HG02588 (cell line): Measurements from ENCODE around the gene KCNT1.

ENCODE experiments used
- ATAC-seq: cut with Tn5 transposase; IDR thresholded peaks from one replicate; pipeline ENCODE4 v1.9.1; 2021; ENCODE audit warnings: mild to moderate bottlenecking, moderate library complexity; ENCODE audit not compliant: unreplicated experiment

The KCNT1 gene

GRCh38 chr9:135762921-135763320 lies 60.9 kb downstream of the KCNT1 start:
- no peak for ATAC-seq

DNA sequence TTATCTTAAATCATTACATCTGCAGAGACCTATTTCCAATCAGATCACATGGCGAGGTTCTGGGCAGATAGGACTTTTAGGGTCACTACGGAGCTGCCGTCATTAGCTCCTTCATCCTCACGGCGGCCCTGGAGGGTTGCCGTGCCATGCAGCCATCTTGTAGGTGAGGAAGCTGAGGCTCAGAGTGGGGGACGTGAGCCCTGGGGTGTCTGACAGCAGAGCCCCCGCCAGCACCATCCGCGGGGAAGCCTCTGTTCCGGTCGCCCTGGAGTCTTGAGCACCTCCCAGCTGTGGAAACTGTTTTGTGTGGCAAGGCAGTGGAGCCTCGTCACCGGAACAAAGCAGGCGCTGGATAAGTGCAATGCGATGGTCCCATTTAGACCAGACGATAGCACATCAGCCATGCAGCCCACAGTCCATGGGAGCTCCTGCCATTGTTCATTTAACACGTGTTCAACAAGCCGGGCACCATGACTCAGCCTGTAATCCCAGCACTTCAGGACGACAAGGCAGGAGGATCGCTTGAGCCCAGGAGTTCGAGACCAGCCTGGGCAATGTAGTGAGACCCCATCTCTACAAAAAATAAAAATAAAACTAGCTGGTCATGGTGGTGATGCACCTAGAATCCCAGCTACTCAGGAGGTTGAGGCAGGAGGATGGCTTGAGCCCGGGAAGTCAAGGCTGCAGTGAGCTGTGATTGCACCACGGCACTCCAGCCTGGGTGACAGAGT lies 61.9 kb downstream of the KCNT1 start:
- no peak for ATAC-seq

DNA sequence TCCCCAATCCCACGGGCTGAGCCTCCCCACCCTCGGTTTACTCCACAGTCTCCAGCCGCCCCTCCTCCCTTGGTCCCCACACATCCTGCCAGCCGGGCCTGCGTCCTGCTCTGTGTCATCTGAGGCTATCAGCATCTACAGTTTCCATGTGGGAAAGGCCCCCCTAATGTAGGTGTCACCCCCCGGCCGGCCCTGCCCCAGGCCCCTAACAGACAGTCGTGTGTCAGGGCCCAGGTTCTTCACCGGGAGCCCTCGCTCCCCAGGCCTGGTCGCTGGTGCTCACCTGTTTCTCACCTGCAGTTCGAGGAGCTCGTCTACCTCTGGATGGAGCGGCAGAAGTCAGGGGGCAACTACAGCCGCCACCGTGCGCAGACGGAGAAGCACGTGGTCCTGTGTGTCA lies 62.7 kb downstream of the KCNT1 start:
- no peak for ATAC-seq

DNA sequence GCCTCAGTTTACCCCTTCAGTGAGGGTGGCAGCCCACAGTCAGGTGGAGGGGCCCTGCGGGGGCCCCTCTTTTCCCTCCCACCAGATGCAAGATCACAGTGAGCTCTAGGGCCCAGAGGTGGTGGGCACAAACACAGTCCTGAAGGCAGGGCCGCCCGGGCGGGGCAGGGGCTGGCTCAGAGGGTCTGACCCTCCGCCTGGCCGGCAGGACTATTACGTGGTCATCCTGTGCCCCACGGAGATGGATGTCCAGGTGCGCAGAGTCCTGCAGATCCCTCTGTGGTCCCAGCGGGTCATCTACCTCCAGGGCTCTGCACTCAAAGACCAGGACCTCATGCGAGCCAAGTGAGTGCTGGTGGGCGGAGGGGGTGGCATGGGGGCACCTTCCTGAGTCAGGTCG lies 63.4 kb downstream of the KCNT1 start:
- no peak for ATAC-seq

GRCh38 chr9:135766251-135766650 lies 64.3 kb downstream of the KCNT1 start:
- ATAC-seq = no peak

GRCh38 chr9:135766707-135767106 lies 64.7 kb downstream of the KCNT1 start:
- no peak for ATAC-seq

DNA sequence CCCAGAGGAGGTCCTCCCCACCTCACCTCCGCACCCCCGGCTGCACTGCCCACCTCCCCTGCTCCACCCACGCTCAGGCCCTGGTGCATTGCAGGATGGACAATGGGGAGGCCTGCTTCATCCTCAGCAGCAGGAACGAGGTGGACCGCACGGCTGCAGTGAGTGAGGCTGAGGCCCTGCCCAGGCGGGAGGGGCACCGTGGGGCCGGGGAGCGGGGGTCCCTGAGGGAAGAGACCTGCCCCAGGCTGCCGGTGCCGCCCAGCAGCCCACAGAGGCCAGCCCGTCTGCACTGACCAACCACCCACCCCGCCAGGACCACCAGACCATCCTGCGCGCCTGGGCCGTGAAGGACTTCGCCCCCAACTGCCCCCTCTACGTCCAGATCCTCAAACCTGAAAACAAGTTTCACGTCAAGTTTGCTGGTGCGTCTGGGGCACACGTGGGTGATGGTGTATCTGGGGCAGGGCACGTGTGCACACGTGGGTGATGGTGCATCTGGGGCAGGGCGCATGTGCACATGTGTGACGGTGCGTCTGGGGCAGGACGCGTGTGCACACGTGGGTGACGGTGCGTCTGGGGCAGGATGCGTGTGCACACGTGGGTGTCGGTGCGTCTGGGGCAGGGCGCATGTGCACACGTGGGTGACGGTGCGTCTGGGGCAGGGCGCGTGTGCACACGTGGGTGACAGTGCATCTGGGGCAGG lies 66.7 kb downstream of the KCNT1 start:
- no peak for ATAC-seq

DNA sequence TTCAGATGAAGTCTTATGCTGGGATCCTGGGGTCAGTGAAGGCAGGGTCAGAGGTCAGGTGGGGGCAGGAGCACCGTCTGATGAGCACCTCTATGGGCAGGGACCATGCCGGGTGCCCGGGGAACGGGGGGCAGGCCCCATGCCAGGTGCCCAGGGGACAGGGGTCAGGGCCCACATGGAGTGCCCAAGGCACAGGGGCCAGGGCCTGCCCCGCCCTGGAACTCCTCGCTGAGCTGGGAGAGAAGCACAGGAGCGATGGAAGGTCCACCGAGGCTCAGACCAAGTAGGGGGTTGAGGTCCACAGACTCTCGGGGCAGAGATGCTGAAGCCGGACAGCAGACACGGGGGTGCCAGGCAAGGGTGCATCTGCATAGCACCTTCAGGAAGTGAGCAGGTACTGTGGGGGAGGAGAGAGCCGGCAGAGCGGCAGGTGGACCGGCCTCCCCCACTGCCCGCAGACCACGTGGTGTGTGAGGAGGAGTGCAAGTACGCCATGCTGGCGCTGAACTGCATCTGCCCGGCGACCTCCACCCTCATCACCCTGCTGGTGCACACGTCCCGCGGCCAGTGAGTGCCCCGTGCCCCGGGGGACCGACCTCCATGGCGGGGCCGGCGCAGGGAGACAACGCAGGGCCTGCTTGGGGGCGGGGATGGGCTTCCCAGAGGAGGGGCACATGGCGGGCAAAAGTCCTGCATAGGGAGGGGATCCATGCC lies 67.7 kb downstream of the KCNT1 start:
- no peak for ATAC-seq

- no peak for ATAC-seq
Observed at GRCh38 chr9:135770203-135770535, 68.2 kb downstream of the KCNT1 start.

DNA sequence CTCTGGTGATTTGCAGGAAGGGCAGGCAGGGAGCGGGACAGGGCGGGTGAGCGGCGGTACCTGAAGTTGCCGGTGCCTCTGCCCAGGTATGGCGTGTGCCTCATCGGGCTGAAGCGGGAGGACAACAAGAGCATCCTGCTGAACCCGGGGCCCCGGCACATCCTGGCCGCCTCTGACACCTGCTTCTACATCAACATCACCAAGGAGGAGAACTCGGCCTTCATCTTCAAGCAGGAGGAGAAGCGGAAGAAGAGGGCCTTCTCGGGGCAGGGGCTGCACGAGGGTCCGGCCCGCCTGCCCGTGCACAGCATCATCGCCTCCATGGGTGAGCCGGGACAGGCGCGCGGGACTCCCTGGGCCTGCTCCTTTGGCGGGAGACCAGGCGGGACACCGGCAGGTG lies 68.8 kb downstream of the KCNT1 start:
- ATAC-seq = no peak

- ATAC-seq = no peak
Observed at GRCh38 chr9:135771401-135772051, 69.5 kb downstream of the KCNT1 start.

DNA sequence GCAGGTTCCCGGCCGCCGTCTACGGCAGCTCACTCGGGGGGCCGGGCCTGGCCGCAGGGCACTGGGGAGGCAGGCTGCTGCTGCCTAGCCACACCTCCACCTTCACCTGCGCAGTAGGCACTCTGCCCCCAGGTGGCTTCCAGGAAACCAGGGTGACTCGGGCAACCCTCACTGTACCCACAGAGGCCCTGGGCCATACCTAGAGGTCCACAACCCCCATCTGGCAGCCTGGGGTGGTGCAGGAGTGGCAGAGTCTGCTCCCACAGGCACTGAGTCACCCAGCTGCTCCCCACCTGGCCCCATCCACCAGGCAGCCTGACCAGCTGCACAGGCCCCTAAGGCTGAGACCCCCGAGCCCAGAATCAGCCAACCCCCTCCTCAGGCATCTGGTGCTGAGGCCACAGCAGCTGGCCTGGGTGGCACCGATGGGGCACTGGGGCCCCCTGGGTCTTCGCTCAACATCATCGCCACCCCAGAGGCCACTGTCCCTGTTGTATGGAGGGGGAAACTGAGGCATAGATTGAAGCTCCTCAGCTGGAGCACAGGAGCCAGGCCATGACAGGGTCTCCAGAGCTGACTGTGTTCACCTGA lies 70.2 kb downstream of the KCNT1 start:
- ATAC-seq = no peak

DNA sequence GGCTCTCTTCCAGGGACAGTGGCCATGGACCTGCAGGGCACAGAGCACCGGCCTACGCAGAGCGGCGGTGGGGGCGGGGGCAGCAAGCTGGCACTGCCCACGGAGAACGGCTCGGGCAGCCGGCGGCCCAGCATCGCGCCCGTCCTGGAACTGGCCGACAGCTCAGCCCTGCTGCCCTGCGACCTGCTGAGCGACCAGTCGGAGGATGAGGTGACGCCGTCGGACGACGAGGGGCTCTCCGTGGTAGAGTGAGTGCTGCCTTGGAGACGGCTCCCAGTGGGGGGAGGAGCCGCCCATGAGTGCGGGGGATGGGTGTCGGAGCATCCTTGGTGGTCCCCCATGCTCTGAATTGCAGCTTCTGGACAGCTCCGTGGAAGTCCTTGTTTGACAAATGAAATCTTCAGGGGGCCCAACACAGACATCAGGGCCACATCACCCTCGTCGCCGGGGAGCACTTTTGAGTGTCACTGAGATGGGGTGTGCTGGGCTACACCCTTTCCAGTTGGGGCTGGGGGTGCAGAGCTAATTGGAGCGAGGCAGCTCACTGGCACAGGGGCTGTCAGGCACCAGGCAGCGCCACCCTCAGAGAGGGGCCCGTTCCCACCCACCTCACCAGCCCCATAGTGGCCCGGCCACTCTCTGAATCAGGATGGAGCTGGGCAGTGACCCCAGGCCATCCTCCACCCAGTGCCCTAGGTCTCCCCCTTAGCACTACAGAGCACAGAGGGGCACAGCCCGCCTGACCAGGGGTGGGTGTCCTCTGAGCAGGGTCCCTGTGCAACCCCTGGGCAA lies 70.9 kb downstream of the KCNT1 start:
- no peak for ATAC-seq

- ATAC-seq = no peak
Observed at GRCh38 chr9:135773530-135774238, 71.7 kb downstream of the KCNT1 start.

DNA sequence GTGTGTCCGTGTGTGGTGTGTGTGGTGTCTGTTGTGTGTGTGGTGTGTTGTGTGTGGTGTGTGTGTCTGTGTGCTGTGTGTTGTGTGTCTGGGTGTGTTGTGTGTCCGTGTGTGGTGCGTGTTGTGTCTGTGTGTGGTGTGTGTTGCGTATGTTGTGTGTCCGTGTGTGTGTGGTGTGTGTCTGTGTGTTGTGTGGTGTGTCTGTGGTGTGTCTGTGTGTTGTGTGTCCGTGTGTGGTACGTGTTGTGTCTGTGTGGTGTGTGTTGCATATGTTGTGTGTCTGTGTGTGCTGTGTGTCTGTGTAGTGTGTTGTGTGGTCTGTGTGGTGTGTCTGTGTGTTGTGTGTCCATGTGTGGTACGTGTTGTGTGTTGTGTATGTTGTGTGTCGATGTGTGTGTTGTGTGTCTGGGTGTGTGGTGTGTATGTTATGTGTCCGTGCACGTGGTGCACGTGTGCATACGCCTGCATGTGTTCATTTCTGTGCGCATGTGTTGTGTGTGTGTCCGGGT lies 72.3 kb downstream of the KCNT1 start:
- ATAC-seq = no peak

DNA sequence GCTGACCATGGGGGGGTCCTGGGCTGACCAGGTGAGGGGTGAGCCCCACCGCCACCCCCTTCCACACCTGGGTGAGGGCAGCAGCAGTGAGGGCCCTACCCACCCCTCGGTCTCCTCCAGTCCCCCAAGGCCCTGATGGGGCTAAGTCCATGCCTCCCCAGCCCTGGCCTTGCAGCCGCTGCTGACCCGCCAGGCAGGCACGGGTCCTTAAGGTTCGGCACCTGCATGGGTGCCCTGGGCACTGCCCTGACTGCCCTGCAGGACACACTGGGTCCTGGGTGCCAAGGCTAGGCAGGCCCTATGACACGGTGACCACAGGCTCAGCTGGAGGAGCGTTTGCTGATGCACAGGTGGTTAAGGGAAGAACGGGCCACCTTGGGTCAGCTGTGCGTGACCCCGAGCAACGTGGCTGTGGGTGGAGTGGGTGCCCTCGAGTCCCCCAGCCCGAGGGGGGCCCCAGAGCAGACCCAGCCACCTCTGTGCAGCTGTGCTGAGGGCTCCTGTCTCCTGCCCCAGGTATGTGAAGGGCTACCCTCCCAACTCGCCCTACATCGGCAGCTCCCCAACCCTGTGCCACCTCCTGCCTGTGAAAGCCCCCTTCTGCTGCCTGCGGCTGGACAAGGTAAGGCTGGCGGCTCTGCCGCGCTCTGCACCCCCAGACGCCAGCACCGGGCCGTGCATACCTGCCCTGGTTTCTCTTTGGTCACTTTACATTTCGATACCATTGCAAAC lies 73.0 kb downstream of the KCNT1 start:
- ATAC-seq = no peak

DNA sequence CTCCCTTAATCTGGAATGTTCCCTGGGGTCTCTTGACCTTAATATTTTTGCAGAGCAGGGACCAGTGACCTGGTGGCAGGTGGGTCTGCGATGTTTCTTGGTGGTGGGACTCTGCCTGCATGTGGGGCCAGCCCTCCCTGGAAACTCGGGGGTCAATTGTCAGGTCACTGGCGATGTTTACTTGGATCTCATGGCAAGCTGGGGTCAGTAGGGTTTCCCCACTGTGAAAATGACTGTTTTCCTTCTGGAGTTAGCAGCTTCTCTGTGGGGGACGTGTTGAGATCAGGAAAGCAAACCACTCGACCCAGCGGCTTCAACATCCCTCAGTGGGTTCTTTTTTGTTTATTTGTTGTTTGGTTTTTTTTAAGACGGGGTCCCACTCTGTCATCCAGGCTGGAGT lies 73.9 kb downstream of the KCNT1 start:
- ATAC-seq = no peak

- ATAC-seq = no peak
Observed at GRCh38 chr9:135776893-135777622, 75.1 kb downstream of the KCNT1 start.
